Natural killer cell (primary cell): ENCODE results near the gene MECP2. TPM values are rescaled to one million over a fixed set of nuclear protein-coding genes. Genes with fewer than 3 reads are reported as not detected.
A peak's percentile ranks its signal among the peaks of the same experiment; 100 is the strongest.

Experiments used
- ATAC-seq, 3 donors: fragments of 150-1000 bp in 2 of 3; fragments of 200-7000 bp in 1 of 3; cut with Tn5 transposase; 1 replicate in 1 of 3; 2 replicates in 2 of 3; pipeline ENCODE4 v1.10.0; 2021; ENCODE audit warnings: mild to moderate bottlenecking in 2 of 3, moderate library complexity in 2 of 3
- DNase-seq, 2 donors: peaks; one replicate each; pipeline versions ENCODE4 v3.0.0 to v3.0.0-alpha.2; 2013 to 2021; ENCODE audit warnings: mixed read lengths in 1 of 2
- H3K27ac ChIP-seq: one replicate; pipeline ENCODE4 v1.5.1; 2013; ENCODE audit warnings: mild to moderate bottlenecking, low read length
- H3K27me3 ChIP-seq: one replicate; pipeline ENCODE4 v1.6.1; 2013; ENCODE audit warnings: low read length; ENCODE audit not compliant: control insufficient read depth, insufficient read depth
- H3K36me3 ChIP-seq: one replicate; pipeline ENCODE4 v1.6.1; 2013; ENCODE audit warnings: low read length; ENCODE audit not compliant: control insufficient read depth, insufficient read depth
- H3K4me1 ChIP-seq: one replicate; pipeline ENCODE4 v1.6.1; 2013; ENCODE audit warnings: low read length; ENCODE audit not compliant: control insufficient read depth, insufficient read depth
- H3K4me3 ChIP-seq: one replicate; pipeline ENCODE4 v1.5.1; 2013; ENCODE audit warnings: low read length
- H3K9me3 ChIP-seq: one replicate; pipeline ENCODE4 v1.6.1; 2013; ENCODE audit warnings: low read length; ENCODE audit not compliant: control insufficient read depth, insufficient read depth
- H3K27ac Mint-ChIP-seq, 2 donors: one replicate each; pipeline ENCODE4 v1.8.0; 2022; ENCODE audit warnings: mild to moderate bottlenecking in 2 of 2, mixed read lengths in 2 of 2, moderate library complexity in 1 of 2
- H3K27me3 Mint-ChIP-seq, 2 donors: one replicate each; pipeline ENCODE4 v1.8.0; 2022; ENCODE audit warnings: low read depth in 2 of 2, mixed read lengths in 2 of 2
- H3K36me3 Mint-ChIP-seq: one replicate; pipeline ENCODE4 v1.8.0; 2022; ENCODE audit warnings: mixed read lengths
- H3K4me1 Mint-ChIP-seq, 2 donors: one replicate each; pipeline ENCODE4 v1.8.0; 2022; ENCODE audit warnings: mixed read lengths in 2 of 2
- H3K4me3 Mint-ChIP-seq: one replicate; pipeline ENCODE4 v1.8.0; 2022; ENCODE audit warnings: mild to moderate bottlenecking, moderate library complexity, mixed read lengths
- H3K9me3 Mint-ChIP-seq, 2 donors: one replicate each; pipeline ENCODE4 v1.8.0; 2022; ENCODE audit warnings: mixed read lengths in 2 of 2
- CTCF ChIP-seq: fragments of 200-600 bp; IDR thresholded peaks from one replicate; pipeline ENCODE4 v1.8.0; 2022; ENCODE audit warnings: antibody characterized with exemption
- whole genome bisulfite sequencing: methylation state at CpG from one replicate; pipeline ENCODE4 v1.1.7; 2013; ENCODE audit warnings: missing lambda C conversion rate; ENCODE audit not compliant: insufficient coverage; 5-methylcytosine and 5-hydroxymethylcytosine counted together
- intact Hi-C: fragments of 100-400 bp; cut with micrococcal nuclease; formaldehyde crosslinking; loops from one replicate; pipeline ENCODE4 v1.14.2; 2022
- total RNA-seq, 4 donors: library from RNA; stranded (reverse); fragments of 120-200 nt in 1 of 4; gene quantifications; one replicate each; pipeline versions ENCODE4 v1.2.3 to v1.2.4, GENCODE V29; 2013 to 2022

Gene MECP2
- total RNA-seq, 3 donors from 2014 or later (not counting 1 experiment from before 2014, with no cell fraction given): 177 to 198 (median 182) TPM

GRCh38 chrX:154074199-154074598 lies 23.3 kb downstream of the MECP2 start:
- H3K9me3 Mint-ChIP-seq: no peaks in the 10 kb centered on the region
- Histone ChIP-seq H3K4me3 (no peak overlapping the region), H3K4me1 (peaks cover 11% of the 10 kb centered on the region), H3K36me3 (no peaks in the 10 kb centered on the region), H3K9me3 (no peaks in the 10 kb centered on the region), H3K27me3 (no peaks in the 10 kb centered on the region), H3K27ac (no peak overlapping the region)
- DNase-seq: no peak
- H3K27me3 Mint-ChIP-seq: no peaks in the 10 kb centered on the region
- WGBS: 82% methylated on average over 3 of the region's 3 CpGs
- intact Hi-C loops: no loop called here
- no peak for TF ChIP-seq CTCF
- no peaks in the 10 kb centered on the region for H3K36me3 Mint-ChIP-seq
- H3K4me1 Mint-ChIP-seq: peaks cover 57% of the 10 kb centered on the region in 2 donors
- no peak overlapping the region for H3K4me3 Mint-ChIP-seq
- no peak for ATAC-seq
- H3K27ac Mint-ChIP-seq: peak overlapping the region; percentile 64 to 73

GRCh38 chrX:154072192-154072591 lies 25.3 kb downstream of the MECP2 start:
- Mint-ChIP-seq H3K27ac (peak overlapping the region; percentile 56 to 64), H3K27me3 (no peaks in the 10 kb centered on the region), H3K9me3 (no peaks in the 10 kb centered on the region), H3K4me3 (no peak overlapping the region), H3K36me3 (no peaks in the 10 kb centered on the region), H3K4me1 (peaks cover 48 to 50% of the 10 kb centered on the region in 2 donors)
- DNase-seq: no peak
- no peaks in the 10 kb centered on the region for H3K27me3 ChIP-seq
- no peak overlapping the region for H3K27ac ChIP-seq
- intact Hi-C loops: no loop called here
- no peaks in the 10 kb centered on the region for H3K9me3 ChIP-seq
- no peak for TF ChIP-seq CTCF
- peaks cover 18% of the 10 kb centered on the region for H3K4me1 ChIP-seq
- no peak overlapping the region for H3K4me3 ChIP-seq
- peak in 2 of 3 donors; percentile 40 to 51 for ATAC-seq
- H3K36me3 ChIP-seq: no peaks in the 10 kb centered on the region
- no CpG with 5 or more reads among the region's 1 CpG for WGBS

- Mint-ChIP-seq H3K27ac (no peak overlapping the region), H3K9me3 (no peaks in the 10 kb centered on the region), H3K27me3 (no peaks in the 10 kb centered on the region), H3K36me3 (no peaks in the 10 kb centered on the region), H3K4me1 (peaks cover 42 to 50% of the 10 kb centered on the region in 2 donors), H3K4me3 (no peak overlapping the region)
- Histone ChIP-seq H3K36me3 (no peaks in the 10 kb centered on the region), H3K27ac (no peak overlapping the region), H3K4me1 (peaks cover 35% of the 10 kb centered on the region), H3K9me3 (no peaks in the 10 kb centered on the region), H3K4me3 (no peak overlapping the region), H3K27me3 (no peaks in the 10 kb centered on the region)
- TF ChIP-seq CTCF: no peak
- intact Hi-C loops: no loop called here
- ATAC-seq (no peak), DNase-seq (no peak)
- 100% methylated on average over 1 of the region's 3 CpGs for WGBS
Measured at GRCh38 chrX:154068560-154068959, 29.0 kb downstream of the MECP2 start.
